Sciatic nerve (tissue), 2 donors: ENCODE data around the gene ABCB9. TPM values are rescaled to one million over a fixed set of nuclear protein-coding genes. Genes with fewer than 3 reads are reported as not detected.

ENCODE experiments used
- ATAC-seq: fragments of 200-7000 bp; cut with Tn5 transposase; one replicate; pipeline ENCODE4 v1.9.1; 2020; ENCODE audit warnings: mild to moderate bottlenecking, moderate library complexity
- DNase-seq: peaks from one replicate; pipeline ENCODE4 v3.0.0-alpha.2; 2020; ENCODE audit warnings: low spot score
- intact Hi-C: fragments of 100-400 bp; cut with DNase I; formaldehyde crosslinking; loops from one replicate; pipeline ENCODE4 v1.14.2; 2022
- total RNA-seq: library from RNA; stranded (reverse); fragmentation: NEBNext Ultra II Directional; extraction: Animal tissue kit (Norgen Biotek cat#: 25700); gene quantifications from one replicate; pipeline ENCODE4 v1.2.1, GENCODE V29; 2021
- donor health status: DM: no; HTN: no; CAD: no.
- donor health status: DM: no; HTN: no; CAD: no.

Gene ABCB9
- total RNA-seq, 1 donor from 2014 or later, result 7.3 TPM

GRCh38 chr12:122996188-122996601 lies 29.9 kb upstream of the ABCB9 start:
- ATAC-seq, result peak; percentile 11
- intact Hi-C loops, result no loop called here
- DNase-seq, result no peak

- DNase-seq (no peak), ATAC-seq (peak; percentile 73)
- intact Hi-C loops, result no loop called here
Observed at GRCh38 chr12:122995503-122996187, 29.4 kb upstream of the ABCB9 start.

- ATAC-seq (no peak), DNase-seq (no peak)
- intact Hi-C loops, result no loop called here
Observed at GRCh38 chr12:122994781-122995502, 28.7 kb upstream of the ABCB9 start.

GRCh38 chr12:122994140-122994675 lies 27.9 kb upstream of the ABCB9 start:
- intact Hi-C loops, result no loop called here
- no peak for DNase-seq
- ATAC-seq, result no peak

GRCh38 chr12:122992386-122992785 lies 26.1 kb upstream of the ABCB9 start:
- no peak for ATAC-seq
- intact Hi-C loops, result no loop called here
- DNase-seq, result no peak

- intact Hi-C loops, result no loop called here
- DNase-seq, result no peak
- no peak for ATAC-seq
Observed at GRCh38 chr12:122991623-122992275, 25.5 kb upstream of the ABCB9 start.

GRCh38 chr12:122990961-122991622 lies 24.8 kb upstream of the ABCB9 start:
- DNase-seq (no peak), ATAC-seq (no peak)
- intact Hi-C loops, result no loop called here

GRCh38 chr12:122990561-122990960 lies 24.3 kb upstream of the ABCB9 start:
- no peak for ATAC-seq
- no peak for DNase-seq
- intact Hi-C loops, result no loop called here

- DNase-seq, result no peak
- ATAC-seq, result no peak
- intact Hi-C loops, result loop anchor here (10.0 kb wide), 1 partner anchor 155 kb away; no protein-coding TSS in a partner anchor
Observed at GRCh38 chr12:122989874-122990419, 23.7 kb upstream of the ABCB9 start.

GRCh38 chr12:122989225-122989839 lies 23.1 kb upstream of the ABCB9 start:
- DNase-seq (no peak), ATAC-seq (no peak)
- intact Hi-C loops, result loop anchor here (10.0 kb wide), 1 partner anchor 155 kb away; no protein-coding TSS in a partner anchor

- DNase-seq, result no peak
- intact Hi-C loops, result loop anchor here (10.0 kb wide), 1 partner anchor 156 kb away; no protein-coding TSS in a partner anchor
- ATAC-seq, result no peak
Observed at GRCh38 chr12:122988612-122989212, 22.4 kb upstream of the ABCB9 start.

- DNase-seq, result no peak
- intact Hi-C loops, result loop anchor here (10.0 kb wide), 1 partner anchor 157 kb away; no protein-coding TSS in a partner anchor
- ATAC-seq, result no peak
Observed at GRCh38 chr12:122988036-122988435, 21.8 kb upstream of the ABCB9 start.

GRCh38 chr12:122987086-122987951 lies 21.1 kb upstream of the ABCB9 start:
- DNase-seq, result no peak
- ATAC-seq, result no peak
- intact Hi-C loops, result loop anchor here (10.0 kb wide), 1 partner anchor 157 kb away; no protein-coding TSS in a partner anchor

GRCh38 chr12:122986258-122986871 lies 20.1 kb upstream of the ABCB9 start:
- ATAC-seq, result no peak
- intact Hi-C loops, result loop anchor here (10.0 kb wide), 1 partner anchor 158 kb away; no protein-coding TSS in a partner anchor
- DNase-seq, result no peak

GRCh38 chr12:122985338-122986257 lies 19.3 kb upstream of the ABCB9 start:
- intact Hi-C loops, result loop anchor here (10.0 kb wide), 1 partner anchor 159 kb away; no protein-coding TSS in a partner anchor
- ATAC-seq (no peak), DNase-seq (no peak)
